OCI-LY1 (cell line): ENCODE data around the gene MRPS11.

Experiments used
- H2AFZ ChIP-seq: fragments of 200-600 bp; sonication (generic), shearing (Covaris generic); 2 replicates; pipeline ENCODE4 v1.6.0; 2014; ENCODE audit warnings: antibody characterized with exemption, mild to moderate bottlenecking, low read length
- H3F3A ChIP-seq: fragments of 200-600 bp; sonication (generic), shearing (Covaris generic); 2 replicates; pipeline ENCODE4 v1.6.0; 2014; ENCODE audit warnings: mild to moderate bottlenecking, antibody characterized with exemption, low read length, moderate library complexity; ENCODE audit not compliant: insufficient read depth
- H3K27ac ChIP-seq: fragments of 200-600 bp; sonication (generic); 2 replicates; pipeline ENCODE4 v1.5.1; 2014; ENCODE audit warnings: low read length, mixed run types, mild to moderate bottlenecking, low read depth; ENCODE audit not compliant: poor library complexity, severe bottlenecking
- H3K27me3 ChIP-seq: fragments of 200-600 bp; sonication (generic); 2 replicates; pipeline ENCODE4 v1.6.0; 2014; ENCODE audit warnings: antibody characterized with exemption, mild to moderate bottlenecking, low read length, moderate library complexity; ENCODE audit not compliant: insufficient read depth
- H3K36me3 ChIP-seq: fragments of 200-600 bp; sonication (generic); 2 replicates; pipeline ENCODE4 v1.6.1; 2014; ENCODE audit warnings: mild to moderate bottlenecking, antibody characterized with exemption, low read length, moderate library complexity, mixed read lengths; ENCODE audit not compliant: insufficient read depth
- H3K4me1 ChIP-seq: fragments of 200-600 bp; sonication (generic); 2 replicates; pipeline ENCODE4 v1.5.1; 2014; ENCODE audit warnings: mild to moderate bottlenecking, low read length, moderate library complexity; ENCODE audit not compliant: insufficient read depth, severe bottlenecking
- H3K4me2 ChIP-seq: fragments of 200-600 bp; sonication (generic), shearing (Covaris generic); 2 replicates; pipeline ENCODE4 v1.6.1; 2014; ENCODE audit warnings: low read length
- H3K4me3 ChIP-seq: fragments of 200-600 bp; sonication (generic); 2 replicates; pipeline ENCODE4 v1.5.1; 2014; ENCODE audit warnings: low read length, low read depth, mild to moderate bottlenecking, mixed read lengths; ENCODE audit not compliant: poor library complexity, severe bottlenecking
- H3K79me2 ChIP-seq: fragments of 200-600 bp; shearing (Covaris generic); 2 replicates; pipeline ENCODE4 v1.6.1; 2016; ENCODE audit warnings: mixed run types, low read length, mixed read lengths; ENCODE audit not compliant: insufficient read depth
- H3K9ac ChIP-seq: fragments of 200-600 bp; sonication (generic), shearing (Covaris generic); 2 replicates; pipeline ENCODE4 v1.6.1; 2014; ENCODE audit warnings: mild to moderate bottlenecking, low read length, mixed read lengths
- H3K9me2 ChIP-seq: fragments of 200-600 bp; sonication (generic), shearing (Covaris generic); 2 replicates; pipeline ENCODE4 v1.6.1; 2014; ENCODE audit warnings: low read depth, mild to moderate bottlenecking, low read length, mixed read lengths
- H3K9me3 ChIP-seq: fragments of 200-600 bp; shearing (Covaris generic); 2 replicates; pipeline ENCODE4 v1.6.1; 2014; ENCODE audit warnings: low read length, mixed read lengths
- H4K20me1 ChIP-seq: fragments of 200-600 bp; sonication (generic), shearing (Covaris generic); 2 replicates; pipeline ENCODE4 v1.6.0; 2016; ENCODE audit warnings: mild to moderate bottlenecking, low read length; ENCODE audit not compliant: insufficient read depth
- CTCF ChIP-seq: fragments of 200-600 bp; sonication (generic), shearing (Covaris generic); IDR thresholded peaks from 2 replicates; pipeline ENCODE4 v1.5.1; 2017; ENCODE audit warnings: mild to moderate bottlenecking, antibody characterized with exemption, low read length, moderate library complexity, mixed read lengths
- EZH2 ChIP-seq: fragments of 200-600 bp; sonication (generic), shearing (Covaris generic); IDR thresholded peaks from 2 replicates; pipeline ENCODE4 v1.8.0; 2017; ENCODE audit warnings: borderline replicate concordance, mixed run types, mild to moderate bottlenecking, antibody characterized with exemption, low read length, moderate library complexity, mixed read lengths

Gene MRPS11

GRCh38 chr15:88476635-88477060 is 9.1 kb downstream of the MRPS11 start:
- peak; percentile 71 for TF ChIP-seq CTCF
- TF ChIP-seq EZH2: no peak
- Histone ChIP-seq H3K9me2 (no peaks in the 10 kb centered on the region), H3K4me3 (no peak overlapping the region), H3F3A (no peaks in the 10 kb centered on the region), H2AFZ (no peak overlapping the region), H3K27me3 (no peaks in the 10 kb centered on the region), H3K27ac (no peak overlapping the region), H4K20me1 (no peaks in the 10 kb centered on the region), H3K36me3 (peaks cover 48% of the 10 kb centered on the region), H3K9me3 (no peaks in the 10 kb centered on the region), H3K79me2 (no peaks in the 10 kb centered on the region), H3K4me2 (no peak overlapping the region), H3K4me1 (no peaks in the 10 kb centered on the region), H3K9ac (no peak overlapping the region)

- TF ChIP-seq EZH2 (no peak), CTCF (no peak)
- no peak overlapping the region for H3K4me3 ChIP-seq
- no peaks in the 10 kb centered on the region for H3K4me1 ChIP-seq
- no peaks in the 10 kb centered on the region for H4K20me1 ChIP-seq
- H3K36me3 ChIP-seq: peaks cover 47% of the 10 kb centered on the region
- no peaks in the 10 kb centered on the region for H3K9me2 ChIP-seq
- no peak overlapping the region for H3K9ac ChIP-seq
- H3K9me3 ChIP-seq: no peaks in the 10 kb centered on the region
- no peak overlapping the region for H3K27ac ChIP-seq
- H3F3A ChIP-seq: no peaks in the 10 kb centered on the region
- H3K4me2 ChIP-seq: no peak overlapping the region
- H2AFZ ChIP-seq: no peak overlapping the region
- H3K79me2 ChIP-seq: no peaks in the 10 kb centered on the region
- no peaks in the 10 kb centered on the region for H3K27me3 ChIP-seq
Observed at GRCh38 chr15:88477126-88477525, 9.6 kb downstream of the MRPS11 start.

GRCh38 chr15:88477904-88478303 is 10.4 kb downstream of the MRPS11 start:
- Histone ChIP-seq H3F3A (no peaks in the 10 kb centered on the region), H3K4me1 (no peaks in the 10 kb centered on the region), H3K4me2 (no peak overlapping the region), H3K79me2 (no peaks in the 10 kb centered on the region), H2AFZ (no peak overlapping the region), H4K20me1 (no peaks in the 10 kb centered on the region), H3K4me3 (no peak overlapping the region), H3K27ac (no peak overlapping the region), H3K27me3 (no peaks in the 10 kb centered on the region), H3K9ac (no peak overlapping the region), H3K9me3 (no peaks in the 10 kb centered on the region), H3K9me2 (no peaks in the 10 kb centered on the region), H3K36me3 (peaks cover 40% of the 10 kb centered on the region)
- TF ChIP-seq CTCF: no peak
- no peak for TF ChIP-seq EZH2
